ENCODE data around the gene TNFSF12.

DNA sequence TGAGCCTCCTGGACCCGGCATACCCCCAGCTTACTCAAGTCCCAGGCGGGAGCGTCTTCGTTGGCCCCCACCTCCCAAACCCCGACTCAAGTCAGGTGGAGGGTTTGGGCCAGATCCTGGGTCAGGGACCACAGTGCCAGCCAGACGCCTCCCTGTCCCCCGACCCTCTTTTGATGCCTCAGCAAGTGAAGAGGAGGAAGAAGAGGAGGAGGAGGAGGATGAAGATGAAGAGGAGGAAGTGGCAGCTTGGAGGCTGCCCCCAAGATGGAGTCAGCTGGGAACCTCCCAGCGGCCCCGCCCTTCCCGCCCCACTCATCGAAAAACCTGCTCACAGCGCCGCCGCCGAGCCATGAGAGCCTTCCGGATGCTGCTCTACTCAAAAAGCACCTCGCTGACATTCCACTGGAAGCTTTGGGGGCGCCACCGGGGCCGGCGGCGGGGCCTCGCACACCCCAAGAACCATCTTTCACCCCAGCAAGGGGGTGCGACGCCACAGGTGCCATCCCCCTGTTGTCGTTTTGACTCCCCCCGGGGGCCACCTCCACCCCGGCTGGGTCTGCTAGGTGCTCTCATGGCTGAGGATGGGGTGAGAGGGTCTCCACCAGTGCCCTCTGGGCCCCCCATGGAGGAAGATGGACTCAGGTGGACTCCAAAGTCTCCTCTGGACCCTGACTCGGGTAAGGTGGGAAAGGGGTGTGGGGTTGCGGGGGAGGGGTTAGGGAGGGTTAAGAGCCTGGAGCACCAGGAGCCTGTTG lies 14.4 kb downstream of the TNFSF12 start:
- TF ChIP-seq, protein P1, sequence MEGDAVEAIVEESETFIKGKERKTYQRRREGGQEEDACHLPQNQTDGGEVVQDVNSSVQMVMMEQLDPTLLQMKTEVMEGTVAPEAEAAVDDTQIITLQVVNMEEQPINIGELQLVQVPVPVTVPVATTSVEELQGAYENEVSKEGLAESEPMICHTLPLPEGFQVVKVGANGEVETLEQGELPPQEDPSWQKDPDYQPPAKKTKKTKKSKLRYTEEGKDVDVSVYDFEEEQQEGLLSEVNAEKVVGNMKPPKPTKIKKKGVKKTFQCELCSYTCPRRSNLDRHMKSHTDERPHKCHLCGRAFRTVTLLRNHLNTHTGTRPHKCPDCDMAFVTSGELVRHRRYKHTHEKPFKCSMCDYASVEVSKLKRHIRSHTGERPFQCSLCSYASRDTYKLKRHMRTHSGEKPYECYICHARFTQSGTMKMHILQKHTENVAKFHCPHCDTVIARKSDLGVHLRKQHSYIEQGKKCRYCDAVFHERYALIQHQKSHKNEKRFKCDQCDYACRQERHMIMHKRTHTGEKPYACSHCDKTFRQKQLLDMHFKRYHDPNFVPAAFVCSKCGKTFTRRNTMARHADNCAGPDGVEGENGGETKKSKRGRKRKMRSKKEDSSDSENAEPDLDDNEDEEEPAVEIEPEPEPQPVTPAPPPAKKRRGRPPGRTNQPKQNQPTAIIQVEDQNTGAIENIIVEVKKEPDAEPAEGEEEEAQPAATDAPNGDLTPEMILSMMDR (IDR thresholded peaks at IDR 0.05) = no peak
- no peak for TF ChIP-seq POLR2A (IDR thresholded peaks at IDR 0.05)

Measured in heart left ventricle (tissue), 13 donors.